GM19193 (cell line): ENCODE results near the gene NSD1.
A peak's percentile ranks its signal among the peaks of the same experiment; 100 is the strongest.

Source experiments
- POLR2A ChIP-seq: IDR thresholded peaks from 4 replicates; pipeline ENCODE4 v1.6.1; 2011; ENCODE audit not compliant: insufficient read depth, insufficient read length; ENCODE audit errors: extremely low read depth

The NSD1 gene

DNA sequence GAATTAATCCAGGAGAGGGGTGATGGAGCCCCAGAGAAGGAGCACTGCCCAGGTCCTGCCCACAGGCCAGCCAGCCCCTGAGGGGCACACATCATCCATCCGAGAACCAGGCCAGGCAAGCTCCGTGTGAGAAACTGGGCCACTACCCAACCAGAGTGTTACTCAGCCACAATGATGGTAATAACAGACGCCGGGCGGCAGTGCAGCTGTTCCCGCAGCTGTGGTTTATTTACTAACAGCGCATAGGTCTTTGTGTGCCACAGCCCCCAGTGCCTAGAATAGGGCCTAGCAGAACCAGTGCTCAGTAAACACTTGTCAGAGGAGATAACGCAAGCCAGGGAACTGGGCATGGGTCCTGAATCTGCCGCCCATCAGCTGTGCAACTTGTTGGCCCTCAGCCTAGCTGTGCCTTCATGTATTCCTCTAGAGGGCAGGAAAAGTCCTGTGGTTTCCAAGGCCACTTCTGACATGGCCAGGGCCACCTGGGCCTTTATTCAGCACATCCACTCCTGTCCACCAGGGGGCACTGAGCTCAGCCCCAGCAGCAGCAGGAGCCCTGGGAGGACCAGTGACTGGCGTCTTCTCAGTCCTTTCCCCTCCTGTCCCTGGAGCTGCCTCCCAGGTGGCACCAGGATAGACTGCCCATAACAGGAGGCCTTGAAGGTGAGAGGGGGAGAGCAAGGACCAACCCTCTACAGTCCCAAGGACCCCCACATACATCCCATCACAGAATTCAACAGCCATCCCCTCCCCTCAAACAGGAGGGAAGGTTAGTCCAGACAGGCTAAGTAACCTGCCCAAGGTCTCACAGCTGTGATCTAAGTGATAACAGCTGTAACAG lies 176.0 kb downstream of the NSD1 start:
- TF ChIP-seq POLR2A: no peak

DNA sequence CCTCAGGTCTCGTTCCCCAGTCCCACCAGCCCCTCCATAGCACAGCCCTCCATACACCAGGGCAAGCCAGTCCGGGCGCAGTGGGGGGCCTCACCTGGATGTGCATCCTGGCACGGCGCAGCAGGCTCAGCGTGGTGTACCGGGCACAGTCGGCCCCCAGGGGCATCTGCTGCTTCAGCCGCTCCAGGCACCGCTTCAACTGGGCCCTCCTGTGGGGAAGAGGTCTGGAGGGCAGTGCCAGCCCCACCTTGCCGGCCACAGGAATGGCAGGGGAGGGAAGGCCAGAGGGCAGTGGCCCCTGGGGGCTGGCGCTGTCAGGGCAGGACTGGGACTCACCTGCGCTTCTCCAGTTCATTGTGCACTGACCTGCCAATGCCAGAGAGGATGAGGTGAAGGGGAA lies 176.8 kb downstream of the NSD1 start:
- TF ChIP-seq POLR2A: no peak

DNA sequence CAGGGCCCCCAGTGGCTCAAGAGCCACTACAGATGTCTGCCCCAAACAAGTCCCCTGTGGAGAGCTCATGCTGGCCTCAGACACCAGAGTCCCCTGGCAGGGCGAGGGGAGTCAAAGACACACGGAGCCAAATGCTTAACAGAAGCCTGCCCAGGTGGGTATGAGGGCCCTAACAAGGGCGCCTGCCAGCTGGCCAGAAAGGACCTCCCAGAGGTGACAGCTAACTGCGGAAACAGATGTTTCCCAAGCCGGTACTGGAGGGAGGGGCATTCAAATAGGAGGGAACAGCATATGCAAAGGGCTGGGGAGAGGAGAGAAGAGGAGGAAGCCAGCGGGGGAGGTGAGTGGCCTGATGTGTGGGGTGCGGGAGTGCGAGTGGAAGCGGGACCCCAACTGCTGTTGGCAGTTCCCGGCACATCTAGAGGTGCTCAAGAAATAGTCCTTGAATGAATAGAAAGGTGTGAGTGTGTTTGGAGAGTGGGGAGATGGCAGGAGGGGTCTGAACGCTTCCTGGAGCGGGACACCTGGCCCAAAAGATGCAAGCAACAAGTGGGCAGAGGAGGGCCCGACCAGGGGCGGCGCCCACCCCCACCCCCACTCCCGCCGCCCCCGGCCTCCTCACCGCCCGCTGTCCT lies 177.3 kb downstream of the NSD1 start:
- TF ChIP-seq POLR2A: peak; percentile 43

DNA sequence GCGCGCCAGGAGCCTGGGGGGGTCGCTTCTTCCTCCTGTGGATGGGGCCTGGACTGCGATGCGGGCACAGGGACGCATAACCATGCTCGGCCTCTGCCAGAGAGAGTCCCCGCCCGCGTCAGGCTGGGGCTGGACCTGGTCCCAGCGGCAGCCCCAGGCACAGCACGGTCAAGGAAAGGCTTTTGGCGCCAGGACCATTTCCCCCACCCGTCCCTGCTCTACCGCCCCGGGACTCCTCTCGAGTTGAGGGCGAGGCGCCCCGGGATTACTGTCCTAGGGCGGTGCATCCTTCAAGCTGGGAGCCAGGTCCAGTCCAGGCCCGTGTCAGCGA lies 177.8 kb downstream of the NSD1 start:
- TF ChIP-seq POLR2A: no peak

DNA sequence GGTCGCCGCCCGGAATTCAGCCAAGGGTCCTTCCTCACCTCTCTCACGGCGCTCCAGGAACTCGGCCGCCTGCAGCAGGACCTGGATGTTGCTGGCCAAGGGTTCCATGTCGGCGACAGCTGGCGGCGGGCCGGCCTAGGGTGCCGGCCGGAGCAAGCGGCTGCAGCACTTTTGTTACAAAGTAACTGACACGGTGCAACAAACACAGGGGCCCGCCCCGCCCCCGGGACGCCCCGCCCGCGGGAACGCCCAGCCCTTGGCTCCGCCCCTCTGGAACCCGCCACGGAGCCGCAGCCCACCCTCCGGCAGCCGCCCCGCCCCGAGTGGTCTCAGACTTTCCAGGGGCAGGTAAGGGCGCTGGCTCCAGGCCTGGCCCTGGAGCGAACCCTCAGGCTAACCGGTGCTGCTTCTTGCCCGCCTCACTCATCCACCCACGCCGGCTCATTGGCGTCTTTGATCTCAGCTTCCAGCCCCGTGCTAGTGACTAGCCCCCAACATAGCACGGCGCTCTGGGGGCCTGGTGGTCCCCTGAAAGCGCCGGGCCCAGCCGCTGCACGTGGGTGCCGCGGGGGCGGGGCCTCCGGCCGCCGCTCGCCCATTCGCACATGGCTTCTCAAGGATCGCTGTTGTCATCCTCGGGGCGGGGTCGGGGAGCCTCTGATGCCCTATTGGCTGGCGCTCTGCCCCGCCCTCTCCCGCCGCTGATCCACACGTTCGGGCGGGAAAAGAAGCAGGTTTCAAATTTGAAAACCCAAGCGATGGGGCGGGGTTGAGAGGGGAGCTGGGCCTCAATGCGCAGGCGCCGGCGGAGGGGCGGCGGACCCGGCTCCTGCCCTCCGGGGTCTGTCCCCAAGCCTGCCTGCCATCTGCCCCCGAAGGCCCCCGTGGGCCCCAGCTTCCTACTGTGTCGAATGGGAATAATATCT lies 178.4 kb downstream of the NSD1 start, which contains the start of gene MXD3:
TSS of gene MXD3 (minus strand) at position 176 of the 926 bp plus-strand sequence. CDS start at position 108, 68 bp downstream.
- TF ChIP-seq POLR2A: peak; percentile 63

DNA sequence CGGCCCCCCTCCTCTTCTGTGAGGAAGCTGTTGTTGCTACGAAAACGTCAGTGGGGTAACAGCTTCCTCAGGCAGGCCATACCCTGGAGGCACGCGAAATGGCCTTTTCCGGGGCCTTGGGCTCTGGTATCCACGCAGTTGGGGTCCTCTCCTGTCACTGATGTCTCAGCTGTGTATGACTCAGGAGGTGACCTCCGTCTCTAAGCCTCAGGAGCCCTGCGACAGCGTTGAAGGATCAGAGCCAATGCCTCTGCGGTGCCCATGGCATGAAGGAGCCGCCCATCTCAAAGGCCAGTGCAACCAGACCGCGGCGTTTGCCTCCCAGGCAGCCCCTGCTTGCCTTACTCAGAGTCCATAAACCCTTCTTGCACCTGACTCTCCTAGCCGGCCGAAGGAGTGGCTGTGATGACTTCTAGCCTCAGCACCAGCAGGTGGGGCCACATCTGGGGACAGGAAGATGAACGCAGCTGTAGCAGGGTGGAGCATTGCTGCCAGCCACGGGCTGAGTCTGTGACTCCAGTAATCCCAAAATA lies 179.1 kb downstream of the NSD1 start:
- peak; percentile 44 for TF ChIP-seq POLR2A

DNA sequence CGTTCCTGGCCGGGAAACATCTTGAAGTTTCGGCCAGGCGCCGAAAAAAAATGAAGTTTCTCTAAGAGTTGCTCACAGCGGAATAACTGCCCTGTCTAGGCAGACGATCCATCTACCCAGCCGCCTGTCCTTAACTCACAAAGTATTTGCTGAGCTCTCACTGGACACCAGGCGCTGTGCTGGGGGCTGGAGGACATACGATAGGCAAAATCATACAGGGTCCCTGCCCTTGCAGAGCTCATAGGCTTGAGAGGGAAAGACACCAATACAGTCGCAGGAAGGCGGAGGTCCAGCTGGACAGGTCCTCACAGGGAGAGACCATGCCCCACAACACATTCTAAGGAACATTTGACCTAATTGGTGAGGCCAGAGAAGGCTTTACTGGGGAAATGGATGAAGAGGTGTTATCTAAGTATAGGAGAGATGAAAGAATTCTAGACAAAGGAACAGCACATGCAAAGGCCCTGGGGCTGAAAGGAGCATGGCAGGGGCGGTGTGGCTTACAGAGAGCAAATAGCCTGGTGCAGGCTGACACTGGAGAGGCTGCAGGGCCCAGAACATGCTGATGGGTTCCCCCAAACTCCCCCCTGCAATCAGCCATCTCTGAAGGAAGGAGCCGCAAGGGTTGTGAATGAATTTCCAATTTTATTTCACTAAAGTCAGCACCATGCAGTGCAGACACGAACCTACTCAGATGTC lies 180.1 kb downstream of the NSD1 start:
- TF ChIP-seq POLR2A: no peak

DNA sequence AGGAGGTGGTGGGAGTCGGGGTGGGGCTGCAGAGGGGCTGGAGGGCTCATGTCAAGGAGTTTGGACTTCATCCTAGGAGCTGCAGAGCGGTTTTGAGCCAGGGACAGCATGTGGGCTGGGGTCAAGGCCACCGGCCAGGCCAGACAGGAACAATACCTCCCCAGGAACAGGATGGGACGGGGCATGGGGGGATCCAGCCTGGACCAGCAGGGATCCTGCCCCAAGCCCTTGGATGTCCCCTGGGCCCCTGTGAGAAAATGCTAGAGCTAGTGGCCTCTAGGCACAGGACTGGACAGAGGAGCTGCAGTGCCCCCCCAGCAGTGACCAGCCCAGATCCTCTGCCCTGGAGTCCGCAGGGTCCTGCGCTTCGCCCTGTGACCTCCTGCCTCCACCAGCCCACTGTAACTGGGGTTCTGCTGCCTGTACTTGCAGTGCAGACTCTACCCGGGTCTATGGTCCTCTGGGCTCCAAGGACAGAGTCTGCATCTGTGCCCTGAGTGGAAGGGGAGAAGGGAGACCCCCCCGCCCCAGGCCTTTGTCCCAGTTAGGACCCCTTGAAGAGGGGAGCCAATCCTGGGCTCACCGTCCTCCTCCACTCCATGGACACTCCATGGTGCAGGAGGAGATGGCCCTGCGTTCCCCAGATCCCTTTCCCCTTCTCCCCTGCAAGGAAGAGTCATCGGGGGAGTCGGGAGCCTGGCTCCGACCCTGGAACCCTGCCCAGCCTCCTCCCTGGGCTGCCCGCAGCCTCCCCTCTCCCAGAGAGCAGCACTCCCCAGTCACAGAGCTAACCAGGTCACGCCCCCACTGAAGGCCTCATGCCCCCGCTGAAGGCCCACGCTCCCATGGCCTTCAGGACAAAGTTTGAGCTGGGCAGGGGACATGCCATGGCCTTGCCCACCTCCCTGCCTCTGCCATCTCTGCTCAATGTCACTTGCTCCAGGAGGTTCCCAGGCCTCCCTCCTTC lies 181.1 kb downstream of the NSD1 start:
- no peak for TF ChIP-seq POLR2A

DNA sequence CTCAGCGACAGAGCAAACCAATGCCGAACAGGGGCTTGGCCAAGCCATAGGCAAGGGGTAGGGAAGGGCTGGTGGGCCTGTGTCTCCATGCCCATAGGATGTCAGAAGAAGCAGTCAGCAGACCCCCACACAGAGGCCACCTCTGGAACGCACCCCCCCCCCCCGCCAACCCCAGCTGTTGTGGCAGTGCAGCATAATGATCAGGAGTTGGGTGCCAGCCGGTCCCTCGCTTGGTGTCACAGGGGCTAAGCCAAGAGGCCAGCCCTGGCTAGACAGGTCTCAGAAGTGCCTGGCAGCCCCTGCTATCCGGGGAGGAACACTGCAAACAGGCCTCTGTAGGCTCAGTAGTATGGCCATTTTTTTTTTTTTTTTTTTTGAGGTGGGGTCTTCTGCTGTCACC lies 181.8 kb downstream of the NSD1 start:
- no peak for TF ChIP-seq POLR2A

DNA sequence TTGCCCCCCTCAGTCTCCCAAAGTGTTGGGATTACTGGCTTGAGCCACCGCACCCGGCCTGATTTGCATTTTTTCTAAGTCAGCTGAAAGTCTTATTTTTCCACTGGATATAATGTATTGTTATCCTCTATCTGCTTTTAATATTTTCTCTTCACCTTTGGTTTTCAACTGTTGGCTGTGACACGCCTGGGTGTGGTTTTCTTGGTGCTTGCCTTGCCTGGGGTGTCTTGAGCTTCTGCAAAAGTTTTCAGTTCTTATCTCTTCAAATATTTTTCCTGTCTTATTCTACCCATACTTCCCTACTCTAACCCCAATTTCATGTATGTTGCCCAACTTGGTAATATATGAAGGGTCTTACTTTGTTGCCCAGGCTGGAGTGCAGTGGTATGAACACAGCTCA lies 182.4 kb downstream of the NSD1 start:
- TF ChIP-seq POLR2A: no peak

DNA sequence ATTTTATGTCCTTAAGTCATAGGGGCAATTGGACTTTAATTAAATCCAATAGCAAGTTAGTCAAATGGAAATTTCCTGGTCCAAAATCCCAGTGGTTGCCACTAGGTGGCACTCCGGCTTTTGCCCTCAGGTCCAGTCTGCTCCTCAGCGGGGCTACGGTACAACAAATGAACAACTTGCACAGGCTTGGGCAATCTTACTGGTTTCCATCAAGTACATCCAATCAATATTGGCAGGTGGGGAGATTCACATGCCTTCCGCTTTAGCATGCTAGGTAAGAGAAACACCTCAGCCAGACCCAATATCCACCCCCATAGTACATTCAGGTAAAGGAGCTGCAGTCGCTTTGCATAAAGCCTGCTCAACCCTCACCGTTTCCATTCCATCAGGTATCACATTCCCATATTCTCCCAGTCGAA lies 184.4 kb downstream of the NSD1 start:
- TF ChIP-seq POLR2A: no peak

DNA sequence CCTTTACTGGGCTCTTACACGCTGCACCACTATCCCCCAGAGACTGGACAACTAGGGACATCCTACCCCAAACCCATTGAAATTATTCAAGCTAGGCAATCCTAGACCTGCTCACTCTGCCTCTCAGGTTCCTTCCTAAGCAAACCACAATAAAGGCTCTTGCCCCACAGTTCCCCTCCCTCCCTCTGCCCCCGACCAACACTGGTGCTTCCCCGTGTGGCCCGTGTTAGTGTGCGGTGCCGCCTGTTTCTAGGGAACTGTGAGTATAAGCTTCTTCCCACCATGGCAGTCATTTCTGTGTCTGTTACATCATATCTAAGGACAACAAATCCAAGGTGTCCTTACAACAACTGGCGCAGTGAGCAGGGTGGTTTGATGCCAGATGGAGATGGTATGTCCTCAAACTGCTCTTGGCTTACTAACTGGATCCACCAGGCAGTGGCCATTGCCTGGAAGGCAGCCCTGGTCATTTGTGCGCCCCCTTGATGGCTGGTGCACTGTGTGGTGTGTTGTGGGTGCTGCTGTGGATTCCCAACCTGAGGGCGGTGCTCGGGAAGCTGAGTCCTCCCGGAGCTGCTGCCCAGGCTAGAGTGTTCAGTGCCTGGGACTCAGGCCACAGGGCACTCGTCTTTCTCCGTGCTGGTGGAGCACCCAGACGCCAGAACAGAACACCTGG lies 186.5 kb downstream of the NSD1 start:
- no peak for TF ChIP-seq POLR2A

DNA sequence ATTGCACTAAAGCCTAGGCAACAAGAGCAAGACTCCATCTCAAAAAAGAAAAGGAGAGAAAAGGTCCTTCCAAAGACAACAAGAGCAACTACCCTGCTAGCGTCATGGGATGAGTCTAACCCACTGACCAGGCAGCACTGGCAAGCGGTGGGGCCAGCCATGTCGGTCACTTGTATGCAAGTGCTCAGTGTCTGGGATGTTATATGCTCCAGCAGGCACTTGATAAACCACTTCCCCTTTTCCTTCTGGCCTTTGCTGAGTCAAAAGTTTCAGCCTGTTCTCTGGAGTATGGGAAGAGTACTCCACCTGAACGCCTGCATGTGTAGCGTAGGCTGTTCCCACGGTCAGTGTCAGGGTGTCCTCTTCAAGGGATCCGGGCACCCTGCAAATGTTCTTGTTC lies 187.3 kb downstream of the NSD1 start:
- TF ChIP-seq POLR2A: no peak
